GM19452 (cell line): ENCODE data around the gene HTATSF1.
A peak's percentile ranks its signal among the peaks of the same experiment; 100 is the strongest.

Source experiments
- ATAC-seq: cut with Tn5 transposase; IDR thresholded peaks from one replicate; pipeline ENCODE4 v1.9.1; 2021; ENCODE audit not compliant: unreplicated experiment

The HTATSF1 gene, protein sequence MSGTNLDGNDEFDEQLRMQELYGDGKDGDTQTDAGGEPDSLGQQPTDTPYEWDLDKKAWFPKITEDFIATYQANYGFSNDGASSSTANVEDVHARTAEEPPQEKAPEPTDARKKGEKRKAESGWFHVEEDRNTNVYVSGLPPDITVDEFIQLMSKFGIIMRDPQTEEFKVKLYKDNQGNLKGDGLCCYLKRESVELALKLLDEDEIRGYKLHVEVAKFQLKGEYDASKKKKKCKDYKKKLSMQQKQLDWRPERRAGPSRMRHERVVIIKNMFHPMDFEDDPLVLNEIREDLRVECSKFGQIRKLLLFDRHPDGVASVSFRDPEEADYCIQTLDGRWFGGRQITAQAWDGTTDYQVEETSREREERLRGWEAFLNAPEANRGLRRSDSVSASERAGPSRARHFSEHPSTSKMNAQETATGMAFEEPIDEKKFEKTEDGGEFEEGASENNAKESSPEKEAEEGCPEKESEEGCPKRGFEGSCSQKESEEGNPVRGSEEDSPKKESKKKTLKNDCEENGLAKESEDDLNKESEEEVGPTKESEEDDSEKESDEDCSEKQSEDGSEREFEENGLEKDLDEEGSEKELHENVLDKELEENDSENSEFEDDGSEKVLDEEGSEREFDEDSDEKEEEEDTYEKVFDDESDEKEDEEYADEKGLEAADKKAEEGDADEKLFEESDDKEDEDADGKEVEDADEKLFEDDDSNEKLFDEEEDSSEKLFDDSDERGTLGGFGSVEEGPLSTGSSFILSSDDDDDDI

DNA sequence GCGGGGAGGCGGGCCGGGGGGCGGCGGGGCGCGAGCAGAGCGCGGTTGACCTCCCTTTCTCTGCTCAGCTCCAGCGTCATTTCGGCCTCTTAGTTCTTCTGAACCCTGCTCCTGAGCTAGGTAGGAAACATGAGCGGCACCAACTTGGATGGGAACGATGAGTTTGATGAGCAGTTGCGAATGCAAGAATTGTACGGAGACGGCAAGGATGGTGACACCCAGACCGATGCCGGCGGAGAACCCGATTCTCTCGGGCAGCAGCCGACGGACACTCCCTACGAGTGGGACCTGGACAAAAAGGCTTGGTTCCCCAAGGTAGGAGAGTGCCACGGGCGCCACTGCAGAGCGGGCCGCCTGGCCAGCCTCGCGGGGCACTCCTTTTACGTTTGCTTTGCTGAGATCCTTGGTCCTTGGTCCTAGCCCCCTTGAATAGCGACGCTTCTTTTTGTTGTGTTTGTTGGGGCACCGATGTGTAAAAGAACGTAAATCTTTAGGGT lies at the start of gene HTATSF1:
Gene HTATSF1, plus strand, starts transcription at position 37 of the 497 bp plus-strand sequence. Its CDS starts 93 bp downstream, at position 130.
- peak; percentile 15 for ATAC-seq

DNA sequence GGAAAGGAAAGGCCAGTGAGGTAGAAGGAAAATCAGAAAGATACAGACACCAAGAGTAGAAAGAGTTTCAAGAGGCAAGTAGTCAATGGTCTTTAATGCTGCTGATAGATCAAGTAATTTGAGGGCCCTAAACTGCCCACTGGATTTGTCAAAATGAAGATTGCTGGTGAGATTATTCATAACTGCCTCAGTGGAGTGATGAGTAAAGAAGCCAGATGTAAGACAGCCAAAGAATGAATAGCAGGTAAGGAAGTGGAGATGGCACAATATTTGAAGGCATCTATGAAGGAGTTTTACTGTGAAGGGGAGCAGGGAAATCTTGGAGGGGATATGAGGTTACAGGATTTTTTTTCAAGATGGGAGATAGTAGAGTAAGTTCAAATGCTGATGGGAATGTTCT lies 49.4 kb upstream of the HTATSF1 start:
- no peak for ATAC-seq

DNA sequence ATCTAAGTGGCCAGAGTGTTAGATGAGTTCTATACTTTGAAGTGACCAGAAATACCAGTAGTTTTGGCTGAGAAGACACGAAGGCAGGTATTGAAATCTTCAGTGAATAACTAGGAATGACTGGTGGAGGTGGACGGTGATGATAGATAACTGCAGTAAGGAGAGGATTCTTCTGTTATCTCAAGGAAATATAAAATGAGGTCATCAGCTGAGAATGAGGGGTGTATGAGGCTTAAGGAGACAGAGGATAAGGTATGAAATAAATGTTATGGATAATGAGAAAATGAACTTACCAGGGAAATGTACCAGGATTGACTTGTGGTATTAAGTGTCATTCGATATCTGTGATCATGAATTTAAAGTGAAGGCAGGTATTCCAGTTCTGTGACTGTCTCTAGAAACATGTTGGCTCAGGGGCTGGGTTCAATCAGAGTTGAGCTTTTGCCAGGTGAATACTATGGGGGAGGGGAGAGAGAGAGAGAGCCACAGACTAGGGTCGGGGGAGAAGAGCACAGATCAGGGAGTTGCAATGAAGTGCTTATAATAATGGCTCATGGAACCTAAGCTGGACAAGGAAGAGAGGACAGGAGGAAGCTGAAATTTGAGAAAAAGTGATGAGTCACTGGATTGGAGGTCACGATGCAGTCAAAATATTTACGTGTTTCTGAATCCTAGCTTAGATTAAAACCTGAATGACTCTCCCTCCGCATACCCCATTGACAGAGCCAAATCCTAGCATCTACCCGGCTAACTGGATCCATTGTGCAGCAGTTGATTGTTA lies 47.2 kb upstream of the HTATSF1 start:
- no peak for ATAC-seq

DNA sequence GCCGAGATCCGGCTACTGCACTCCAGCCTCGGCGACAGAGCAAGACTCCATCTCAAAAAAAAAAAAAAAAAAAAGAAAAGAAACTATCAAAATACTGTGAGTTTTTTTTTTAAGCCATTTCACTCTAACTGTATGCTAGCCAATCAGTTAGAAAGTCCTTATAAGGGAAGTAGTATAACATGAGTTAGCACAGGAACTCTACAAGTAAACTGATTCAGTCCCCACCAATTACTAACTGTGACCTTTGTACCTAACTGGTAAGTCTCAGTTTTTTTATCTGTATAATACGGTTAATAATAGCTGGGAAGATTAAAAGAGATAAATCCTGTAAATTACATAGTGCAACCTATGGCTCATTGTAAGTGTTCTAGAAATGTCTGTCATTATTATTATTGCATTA lies 44.8 kb upstream of the HTATSF1 start:
- ATAC-seq = no peak

DNA sequence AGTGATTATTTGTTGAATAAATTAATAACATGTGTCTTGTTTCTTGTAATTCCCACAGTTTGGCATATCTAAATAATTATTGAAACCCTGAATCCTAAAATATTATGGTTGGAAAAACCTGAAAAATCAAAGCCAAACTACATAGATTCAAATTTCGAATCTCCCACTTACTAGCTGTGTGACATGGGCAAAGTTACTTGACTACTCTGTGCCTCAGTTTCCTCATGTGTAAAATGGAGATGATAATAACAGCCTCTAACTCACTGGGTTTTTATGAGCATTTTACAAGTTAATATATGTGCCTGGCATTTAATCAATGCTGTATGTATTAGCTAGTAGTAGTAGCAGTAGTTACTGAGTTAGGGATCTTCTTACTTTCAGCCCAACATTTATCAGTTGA lies 44.3 kb upstream of the HTATSF1 start:
- ATAC-seq = no peak

DNA sequence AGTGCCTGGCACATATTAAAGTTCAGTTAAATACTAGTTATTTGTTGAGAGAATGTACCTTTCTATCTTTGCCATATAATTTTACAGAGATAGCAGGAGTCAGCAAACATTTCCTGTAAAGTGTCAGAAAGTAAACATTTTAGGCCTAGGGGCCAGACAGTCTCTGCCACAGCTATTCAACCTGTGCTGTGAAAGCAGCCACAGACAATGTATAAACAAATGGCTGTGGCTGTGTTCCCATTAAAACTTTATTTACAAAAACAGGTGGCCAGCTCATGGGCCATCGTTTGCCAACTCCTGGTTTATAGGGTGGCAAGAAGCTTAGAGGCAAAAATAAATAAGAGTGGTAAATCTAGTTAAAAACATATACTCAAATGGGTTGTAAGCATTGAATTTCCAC lies 43.6 kb upstream of the HTATSF1 start:
- ATAC-seq = no peak

DNA sequence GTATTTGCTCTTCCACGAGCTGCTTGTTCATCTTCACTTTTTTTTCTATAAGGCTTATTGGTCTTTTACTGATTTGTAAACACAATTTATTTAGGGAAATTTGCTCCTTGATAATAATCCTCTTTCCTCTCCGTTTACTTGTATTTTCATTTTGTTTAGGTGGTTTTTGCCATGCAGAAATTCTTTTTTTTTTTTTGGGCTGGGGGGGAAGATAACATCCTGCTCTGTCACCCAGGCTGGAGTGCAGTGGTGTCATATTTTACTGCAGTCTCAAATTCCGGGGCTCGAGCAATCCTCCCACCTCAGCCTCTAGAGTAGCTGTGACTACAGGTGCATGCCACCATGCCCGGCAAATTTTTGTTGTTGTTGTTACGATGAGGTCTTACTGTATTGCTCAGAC lies 41.3 kb upstream of the HTATSF1 start:
- no peak for ATAC-seq

DNA sequence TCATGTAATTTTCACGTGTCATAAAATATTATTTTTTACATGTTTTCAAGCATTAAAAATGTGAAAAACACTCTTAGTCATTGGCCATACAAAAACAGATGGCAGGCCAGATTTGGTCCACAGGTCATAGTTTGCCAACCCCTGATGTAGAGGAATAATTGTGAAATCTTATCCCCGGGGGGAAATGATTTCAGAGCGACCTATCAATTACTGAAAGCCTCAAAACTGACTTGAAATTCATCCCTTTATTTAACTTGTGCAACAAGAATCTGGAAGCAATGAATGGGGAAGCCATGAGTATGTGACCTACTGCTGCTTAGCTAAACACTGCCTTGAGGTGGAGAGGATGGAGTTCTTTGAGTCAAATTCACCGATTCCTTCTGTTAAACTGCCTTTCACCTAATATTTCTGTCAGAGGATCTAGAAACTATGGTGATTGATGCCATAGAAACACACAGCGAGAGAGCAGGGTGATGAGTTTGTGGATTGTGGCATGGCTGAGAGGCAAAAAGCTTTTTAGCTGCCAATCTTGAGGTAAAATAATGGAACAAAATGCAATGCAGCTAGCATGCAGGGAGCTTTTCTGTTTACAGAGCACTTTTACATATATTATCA lies 40.0 kb upstream of the HTATSF1 start:
- ATAC-seq = no peak

DNA sequence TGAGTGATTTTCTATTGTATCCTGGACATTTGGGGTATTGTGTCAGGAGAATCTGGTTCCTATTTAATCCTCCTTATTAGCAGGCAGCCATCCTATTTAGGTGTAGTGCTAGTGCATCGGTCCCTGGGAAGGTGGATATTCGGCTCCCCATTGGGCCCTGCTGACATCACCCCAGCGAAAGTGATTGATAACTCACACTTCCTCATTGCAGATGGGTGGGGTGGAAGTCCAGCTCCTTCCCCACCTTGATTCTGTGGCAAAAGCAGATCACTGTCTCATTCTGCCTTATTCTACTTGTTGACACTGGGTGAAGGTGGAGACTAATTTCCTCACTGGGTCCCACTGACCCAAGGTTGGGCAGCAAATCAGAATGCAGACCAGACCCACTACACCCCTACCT lies 32.8 kb upstream of the HTATSF1 start:
- ATAC-seq = no peak

DNA sequence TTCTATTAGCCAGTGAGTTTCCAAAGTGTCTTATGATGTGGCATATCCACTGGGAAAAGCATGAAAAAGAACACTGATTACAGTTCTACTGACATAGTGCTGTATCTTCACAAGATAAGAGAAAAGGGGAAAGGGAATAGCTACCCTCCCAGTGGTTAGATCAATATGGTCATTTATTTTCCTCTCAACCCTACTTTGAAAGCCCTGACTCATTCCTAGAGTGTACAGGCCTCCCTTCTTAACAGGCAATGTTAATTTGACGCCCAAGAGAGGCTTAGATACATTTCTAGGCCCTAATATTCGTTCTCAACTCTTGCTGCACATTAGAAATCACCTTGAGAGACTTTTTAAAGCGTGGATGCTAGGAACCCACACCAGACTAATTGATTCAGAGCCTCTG lies 30.1 kb upstream of the HTATSF1 start:
- ATAC-seq = no peak

DNA sequence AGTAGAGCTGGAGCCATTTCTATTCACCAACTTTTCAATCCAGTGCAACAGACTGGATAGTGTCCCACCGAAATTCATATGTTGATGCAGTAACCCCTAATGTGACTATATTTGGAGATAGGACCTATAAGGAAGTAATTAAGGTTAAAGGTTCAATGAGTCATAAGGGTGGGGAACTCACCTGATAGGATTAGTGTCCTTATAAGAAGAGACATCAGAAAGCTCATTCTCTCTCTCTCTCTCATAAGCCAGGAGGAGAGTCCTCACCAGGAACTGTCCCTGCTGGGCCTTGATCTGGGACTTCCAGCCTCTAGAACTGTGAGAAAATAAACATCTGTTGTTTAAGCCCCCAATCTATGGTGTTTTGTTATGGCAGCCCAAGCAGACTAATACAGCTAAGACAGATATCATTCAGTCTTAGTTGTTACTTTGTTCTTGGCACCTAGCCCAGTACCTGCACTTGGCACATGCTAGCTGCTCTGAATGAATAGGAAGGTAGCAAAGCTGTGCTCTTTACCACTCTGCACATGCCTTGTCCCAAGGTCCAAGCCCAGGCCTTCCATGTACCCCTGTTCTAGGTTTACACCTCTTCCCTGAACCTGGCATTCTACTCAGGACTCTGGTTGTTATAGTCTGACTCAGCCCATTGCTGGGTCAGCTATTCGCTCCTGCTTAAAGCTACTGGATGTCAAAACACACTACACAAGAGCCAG lies 28.8 kb upstream of the HTATSF1 start:
- ATAC-seq = no peak

DNA sequence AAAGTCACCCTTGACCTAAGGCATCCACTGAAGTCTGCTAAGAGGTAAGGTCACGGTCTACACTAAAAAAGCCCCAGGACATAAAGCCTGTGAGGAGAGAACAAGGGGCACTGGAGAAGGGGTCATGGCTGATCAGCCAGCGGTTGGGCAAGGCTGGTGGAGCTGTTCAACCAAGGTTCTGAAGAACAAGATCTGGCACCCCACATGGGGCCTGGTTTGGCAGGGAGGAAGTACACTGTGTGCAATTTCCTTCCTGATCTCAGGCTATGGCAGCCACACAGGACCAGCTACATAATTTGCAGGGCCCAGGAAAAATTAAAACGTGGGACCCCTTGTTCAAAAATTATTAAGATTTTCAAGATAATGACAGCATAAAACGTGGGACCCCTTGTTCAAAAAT lies 23.7 kb upstream of the HTATSF1 start:
- no peak for ATAC-seq

DNA sequence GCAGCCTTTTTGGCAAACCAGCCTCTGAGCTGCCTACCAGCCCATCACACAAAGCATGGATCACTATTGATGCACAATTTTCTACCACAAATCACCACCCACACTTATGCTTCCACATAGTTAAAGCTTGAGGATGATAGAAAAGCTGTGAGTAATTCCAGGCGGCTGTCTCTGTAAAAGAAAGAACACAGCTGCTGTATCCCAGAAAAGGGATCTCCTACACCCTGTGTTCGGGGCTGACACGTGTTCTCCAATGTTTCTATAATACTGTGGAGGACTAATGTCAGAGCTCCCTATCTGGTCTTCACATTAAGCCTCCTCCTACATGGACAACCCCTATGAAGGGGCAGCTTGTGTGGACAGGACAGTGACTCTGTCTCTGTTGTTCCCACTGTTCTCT lies 22.2 kb upstream of the HTATSF1 start:
- ATAC-seq = no peak

DNA sequence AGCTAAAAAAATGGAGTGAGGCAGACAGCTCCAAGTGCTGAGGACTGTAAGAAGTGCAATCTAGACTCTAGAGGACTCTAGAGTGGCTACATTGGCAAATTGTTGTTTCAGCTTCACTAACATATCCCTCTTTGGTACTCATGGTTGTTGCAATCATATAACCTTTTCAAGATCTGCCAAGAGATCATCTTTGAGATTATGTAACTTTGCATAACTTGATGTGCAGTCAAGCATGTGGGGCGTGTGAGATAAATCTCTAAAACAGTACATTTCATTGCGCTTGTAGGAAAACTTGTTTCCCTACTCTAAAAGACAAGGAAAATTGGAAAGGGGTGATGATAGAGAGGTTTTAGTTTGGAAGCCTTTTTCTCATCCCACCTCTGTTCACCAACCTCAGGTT lies 20.9 kb upstream of the HTATSF1 start:
- ATAC-seq = no peak

DNA sequence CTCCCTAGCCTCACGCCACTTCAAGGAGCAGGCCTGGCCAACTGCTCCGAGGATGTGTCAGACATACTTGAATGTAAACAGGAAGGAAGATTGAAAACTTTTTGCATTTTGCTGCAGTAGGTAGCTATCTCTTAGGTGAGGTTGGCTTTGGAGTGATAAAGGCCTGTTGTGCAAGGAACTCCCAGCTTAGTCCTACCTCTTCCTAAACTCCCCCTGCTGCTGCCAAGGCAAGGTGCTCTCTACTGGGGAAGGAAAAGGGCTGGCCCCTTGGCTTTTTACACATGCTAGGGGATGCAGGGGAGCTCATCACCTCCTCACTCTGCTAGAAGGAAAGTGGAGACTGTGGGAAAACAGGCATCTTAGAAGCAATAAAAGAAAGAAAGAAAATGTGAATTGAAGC lies 20.4 kb upstream of the HTATSF1 start:
- ATAC-seq = no peak

DNA sequence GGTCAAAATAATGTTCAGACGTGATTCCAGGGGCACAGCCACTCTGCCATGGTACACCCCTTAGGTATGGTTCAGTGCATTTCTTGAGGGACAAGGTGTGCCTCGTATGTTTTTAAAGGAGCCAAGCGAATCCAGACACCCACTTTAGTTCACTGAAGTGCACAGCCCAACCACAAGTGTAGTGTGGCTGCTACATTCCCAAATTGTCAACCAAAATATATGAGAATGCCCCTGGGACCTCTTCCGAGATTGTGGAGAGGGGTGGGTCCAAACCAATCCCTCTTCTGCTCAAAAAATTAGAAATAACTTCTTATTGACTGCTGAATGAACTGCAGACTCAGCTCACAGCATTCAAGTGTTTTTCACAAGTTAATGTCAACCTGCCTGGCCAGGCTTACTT lies 17.0 kb upstream of the HTATSF1 start:
- no peak for ATAC-seq

DNA sequence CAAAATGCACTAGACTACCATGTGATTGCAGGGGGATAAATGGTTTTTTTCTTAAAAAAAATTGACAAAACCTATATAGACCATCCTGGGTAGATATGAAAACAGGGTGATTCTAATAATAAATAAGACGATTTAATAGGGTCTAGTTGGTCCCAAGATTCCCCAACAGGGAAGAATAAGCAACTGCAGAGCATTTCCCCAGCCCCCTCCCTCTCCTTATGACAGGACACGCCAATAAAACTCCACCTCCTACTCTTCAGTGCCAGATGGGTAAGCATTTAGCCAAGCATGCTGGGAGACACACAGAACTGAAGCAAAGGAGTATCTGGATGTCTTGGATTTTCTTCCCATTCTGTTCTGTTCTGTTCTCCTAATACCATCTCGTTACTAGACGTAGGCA lies 9.7 kb upstream of the HTATSF1 start, which contains the start of gene BRS3:
Gene BRS3, plus strand, starts transcription at position 301 of the 400 bp plus-strand sequence. CDS start 168 bp downstream, outside the sequence.
- no peak for ATAC-seq

DNA sequence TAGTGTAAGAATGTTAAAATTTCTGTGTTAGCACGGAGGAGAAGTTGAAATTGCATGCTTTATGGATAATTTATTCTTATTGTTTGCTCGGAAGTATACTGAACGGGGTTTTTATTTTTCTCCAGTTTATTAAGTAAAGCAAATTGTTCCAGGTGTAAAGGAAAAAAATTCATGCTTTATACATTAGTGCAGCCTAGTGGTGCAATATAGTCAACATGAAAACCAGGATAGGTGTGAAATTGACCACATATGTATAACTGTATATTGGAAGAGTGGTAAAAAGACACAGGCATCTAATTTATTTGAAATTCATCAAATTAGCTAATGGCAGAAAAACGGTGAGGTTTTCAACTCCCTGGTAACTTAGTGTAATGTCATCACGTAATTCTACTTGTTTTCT lies 8.7 kb upstream of the HTATSF1 start:
- ATAC-seq = no peak

DNA sequence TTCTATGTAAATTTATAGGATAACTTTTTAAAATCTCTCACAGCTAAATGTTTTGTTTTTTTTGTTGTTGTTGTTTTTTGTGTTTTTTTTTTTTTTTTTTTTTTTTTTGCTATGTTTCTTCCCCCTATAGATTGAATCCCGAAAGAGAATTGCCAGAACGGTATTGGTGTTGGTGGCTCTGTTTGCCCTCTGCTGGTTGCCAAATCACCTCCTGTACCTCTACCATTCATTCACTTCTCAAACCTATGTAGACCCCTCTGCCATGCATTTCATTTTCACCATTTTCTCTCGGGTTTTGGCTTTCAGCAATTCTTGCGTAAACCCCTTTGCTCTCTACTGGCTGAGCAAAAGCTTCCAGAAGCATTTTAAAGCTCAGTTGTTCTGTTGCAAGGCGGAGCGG lies 5.6 kb upstream of the HTATSF1 start:
- no peak for ATAC-seq

DNA sequence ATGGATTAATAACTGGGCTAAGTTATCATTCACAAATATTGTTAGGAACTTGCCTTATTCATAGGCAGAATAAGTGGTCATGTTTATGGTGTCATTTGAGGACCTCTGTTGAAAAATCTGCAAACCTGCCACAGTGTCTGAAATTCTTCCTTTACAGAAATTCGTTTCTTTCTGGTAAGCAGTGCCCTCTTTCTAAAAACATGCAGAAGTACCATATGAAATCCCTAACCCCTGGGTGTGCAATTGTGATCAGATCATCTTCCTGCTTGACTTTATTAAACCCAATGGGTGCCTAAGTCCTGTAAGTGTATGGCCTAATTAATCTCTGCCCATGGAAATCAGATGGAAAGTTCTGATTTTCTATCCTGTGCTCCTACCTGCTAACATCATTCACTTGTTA lies 4.4 kb upstream of the HTATSF1 start:
- ATAC-seq = no peak
